Upper lobe of left lung (tissue), 6 donors: ENCODE measurements around the gene MRPS33. TPM values are rescaled to one million over a fixed set of nuclear protein-coding genes. Genes with fewer than 3 reads are reported as not detected.
"Not testable (repeated sequence)": the region's sequence is repeated elsewhere in the genome, so short reads cannot be mapped to it uniquely, and the experiment has no call there.

Source experiments
- ATAC-seq, 2 donors: fragments of 200-7000 bp; cut with Tn5 transposase; one replicate each; pipeline ENCODE4 v1.9.1; 2022; ENCODE audit warnings: mild to moderate bottlenecking in 2 of 2, moderate library complexity in 2 of 2; ENCODE audit not compliant: low FRiP score in 2 of 2
- DNase-seq, 2 donors: peaks; one replicate each; pipeline ENCODE4 v3.0.0-alpha.2; 2019 to 2020
- H3K27ac ChIP-seq, 4 donors: fragments of 200-600 bp; sonication (generic); one replicate each; pipeline ENCODE4 v1.5.1; 2016 to 2019
- H3K27me3 ChIP-seq, 4 donors: fragments of 200-600 bp; sonication (generic); one replicate each; pipeline ENCODE4 v1.5.1; 2017 to 2019
- H3K36me3 ChIP-seq, 4 donors: fragments of 200-600 bp; sonication (generic); one replicate each; pipeline ENCODE4 v1.5.1; 2016 to 2019
- H3K4me1 ChIP-seq, 4 donors: fragments of 200-600 bp; sonication (generic); one replicate each; pipeline ENCODE4 v1.5.1; 2018 to 2019
- H3K4me3 ChIP-seq, 4 donors: fragments of 200-600 bp; sonication (generic); one replicate each; pipeline ENCODE4 v1.5.1; 2017 to 2019; ENCODE audit warnings: mild to moderate bottlenecking in 2 of 4, moderate library complexity in 1 of 4
- H3K9me3 ChIP-seq, 4 donors: fragments of 200-600 bp; sonication (generic); one replicate each; pipeline ENCODE4 v1.5.1; 2018 to 2019
- EP300 ChIP-seq, 4 donors: sonication (generic); formaldehyde crosslinking; IDR thresholded peaks; one replicate each; pipeline ENCODE4 v1.5.1; 2017; ENCODE audit warnings: antibody characterized with exemption in 4 of 4, control low read depth in 2 of 4
- POLR2A ChIP-seq, 4 donors: fragments of 450-650 bp; IDR thresholded peaks; one replicate each; pipeline ENCODE4 v1.5.1; 2016 to 2017; ENCODE audit warnings: antibody characterized with exemption in 4 of 4, mild to moderate bottlenecking in 2 of 4
- POLR2AphosphoS5 ChIP-seq, 2 donors: sonication (generic); formaldehyde crosslinking; IDR thresholded peaks; one replicate each; pipeline ENCODE4 v1.5.1; 2017; ENCODE audit warnings: antibody characterized with exemption in 2 of 2
- WGBS, 2 donors: methylation state at CpG; one replicate each; pipeline ENCODE4 v1.1.5; 2017 to 2018; 5-methylcytosine and 5-hydroxymethylcytosine counted together
- total RNA-seq, 6 donors: library from RNA; depleted of rRNA in 4 of 6; stranded (reverse); fragments of >200 nt in 4 of 6; gene quantifications; one replicate each; pipeline versions ENCODE4 v1.1.0 to v1.2.1, GENCODE V29; 2016 to 2021
- TF ChIP-seq, protein P1 (sequence below), 6 experiments: fragments of 450-650 bp in 4 of 6; fragments of 200-600 bp in 2 of 6; sonication (generic) in 2 of 6; IDR thresholded peaks; one replicate each; pipeline ENCODE4 v1.5.1; 2016 to 2019; ENCODE audit warnings: antibody characterized with exemption in 6 of 6
- donor health status: DM: no; HTN: no; CAD: no; lungs with moderate emphysema.
- donor health status: DM: no; HTN: yes; CAD: no; lungs with severe emphysema.

Gene MRPS33
- total RNA-seq, 6 donors from 2014 or later: under 0.01 to 32.7 (median 18.1) TPM

DNA sequence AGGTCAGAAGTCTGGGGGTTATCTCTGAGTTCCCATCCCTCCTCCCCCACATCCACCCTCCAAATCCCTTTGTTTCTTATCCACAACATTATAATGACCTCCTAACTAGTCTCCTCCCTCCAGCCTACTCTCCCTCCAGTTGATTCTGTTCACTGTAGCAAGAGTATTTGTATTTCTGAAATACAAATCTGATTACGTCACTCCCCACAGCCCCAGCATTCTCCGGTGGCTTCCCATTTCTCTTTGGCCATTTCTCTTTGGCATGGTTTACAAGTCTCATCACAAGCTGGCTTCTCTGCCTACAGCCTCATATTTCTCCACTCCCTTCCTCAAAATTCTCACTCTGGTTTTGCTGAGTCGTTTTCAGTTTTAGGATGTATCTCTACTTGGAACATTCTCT lies 24.6 kb upstream of the MRPS33 start:
- ATAC-seq (peak in 1 of 2 donors; percentile 47), DNase-seq (no peak)
- H3K4me3 ChIP-seq: no peak overlapping the region
- TF ChIP-seq, protein P1, sequence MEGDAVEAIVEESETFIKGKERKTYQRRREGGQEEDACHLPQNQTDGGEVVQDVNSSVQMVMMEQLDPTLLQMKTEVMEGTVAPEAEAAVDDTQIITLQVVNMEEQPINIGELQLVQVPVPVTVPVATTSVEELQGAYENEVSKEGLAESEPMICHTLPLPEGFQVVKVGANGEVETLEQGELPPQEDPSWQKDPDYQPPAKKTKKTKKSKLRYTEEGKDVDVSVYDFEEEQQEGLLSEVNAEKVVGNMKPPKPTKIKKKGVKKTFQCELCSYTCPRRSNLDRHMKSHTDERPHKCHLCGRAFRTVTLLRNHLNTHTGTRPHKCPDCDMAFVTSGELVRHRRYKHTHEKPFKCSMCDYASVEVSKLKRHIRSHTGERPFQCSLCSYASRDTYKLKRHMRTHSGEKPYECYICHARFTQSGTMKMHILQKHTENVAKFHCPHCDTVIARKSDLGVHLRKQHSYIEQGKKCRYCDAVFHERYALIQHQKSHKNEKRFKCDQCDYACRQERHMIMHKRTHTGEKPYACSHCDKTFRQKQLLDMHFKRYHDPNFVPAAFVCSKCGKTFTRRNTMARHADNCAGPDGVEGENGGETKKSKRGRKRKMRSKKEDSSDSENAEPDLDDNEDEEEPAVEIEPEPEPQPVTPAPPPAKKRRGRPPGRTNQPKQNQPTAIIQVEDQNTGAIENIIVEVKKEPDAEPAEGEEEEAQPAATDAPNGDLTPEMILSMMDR (IDR thresholded peaks at IDR 0.05): no peak
- no peaks in the 10 kb centered on the region for H3K4me1 ChIP-seq
- no peak overlapping the region for H3K27ac ChIP-seq
- no peaks in the 10 kb centered on the region for H3K9me3 ChIP-seq
- no peaks in the 10 kb centered on the region for H3K27me3 ChIP-seq
- no peaks in the 10 kb centered on the region for H3K36me3 ChIP-seq
- 59 to 68% methylated on average over 3 of the region's 3 CpGs for WGBS, 2 donors

DNA sequence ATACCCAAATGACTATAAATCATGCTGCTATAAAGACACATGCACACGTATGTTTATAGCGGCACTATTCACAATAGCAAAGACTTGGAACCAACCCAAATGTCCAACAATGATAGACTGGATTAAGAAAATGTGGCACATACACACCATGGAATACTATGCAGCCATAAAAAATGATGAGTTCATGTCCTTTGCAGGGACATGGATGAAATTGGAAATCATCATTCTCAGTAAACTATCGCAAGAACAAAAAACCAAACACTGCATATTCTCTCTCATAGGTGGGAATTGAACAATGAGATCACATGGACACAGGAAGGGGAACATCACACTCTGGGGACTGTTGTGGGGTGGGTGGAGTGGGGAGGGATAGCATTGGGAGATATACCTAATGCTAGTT lies 23.3 kb upstream of the MRPS33 start:
- H3K4me3 ChIP-seq, H3K4me1 ChIP-seq, DNase-seq, H3K27me3 ChIP-seq, H3K36me3 ChIP-seq, H3K27ac ChIP-seq, ATAC-seq, H3K9me3 ChIP-seq: not testable (repeated sequence)
- WGBS, 2 donors: 89 to 100% methylated on average over 3 of the region's 3 CpGs

DNA sequence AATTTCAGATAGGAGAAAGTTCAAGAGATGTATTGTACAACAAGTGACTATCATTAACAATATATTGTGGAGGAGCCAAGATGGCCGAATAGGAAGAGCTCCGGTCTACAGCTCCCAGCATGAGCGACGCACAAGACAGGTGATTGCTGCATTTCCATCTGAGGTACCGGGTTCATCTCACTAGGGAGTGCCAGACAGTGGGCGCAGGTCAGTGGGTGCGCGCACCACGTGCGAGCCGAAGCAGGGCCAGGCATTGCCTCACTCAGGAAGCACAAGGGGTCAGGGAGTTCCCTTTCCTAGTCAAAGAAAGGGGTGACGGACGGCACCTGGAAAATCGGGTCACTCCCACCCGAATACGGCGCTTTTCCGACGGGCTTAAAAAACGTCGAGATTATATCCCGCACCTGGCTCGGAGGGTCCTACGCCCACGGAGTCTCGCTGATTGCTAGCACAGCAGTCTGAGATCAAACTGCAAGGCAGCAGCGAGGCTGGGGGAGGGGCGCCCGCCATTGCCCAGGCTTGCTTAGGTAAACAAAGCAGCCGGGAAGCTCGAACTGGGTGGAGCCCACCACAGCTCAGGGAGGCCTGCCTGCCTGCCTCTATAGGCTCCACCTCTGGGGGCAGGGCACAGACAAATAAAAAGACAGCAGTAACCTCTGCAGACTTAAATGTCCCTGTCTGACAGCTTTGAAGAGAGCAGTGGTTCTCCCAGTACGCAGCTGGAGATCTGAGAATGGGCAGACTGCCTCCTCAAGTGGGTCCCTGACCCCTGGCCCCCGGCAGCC lies 18.0 kb upstream of the MRPS33 start:
- not testable (repeated sequence) for H3K36me3 ChIP-seq, H3K27ac ChIP-seq, H3K4me3 ChIP-seq, H3K4me1 ChIP-seq, H3K9me3 ChIP-seq, ATAC-seq, H3K27me3 ChIP-seq
- WGBS, 2 donors: 76 to 84% methylated on average over 26 to 33 of the region's 33 CpGs
- peak in 1 of 2 donors; percentile 52 for DNase-seq

DNA sequence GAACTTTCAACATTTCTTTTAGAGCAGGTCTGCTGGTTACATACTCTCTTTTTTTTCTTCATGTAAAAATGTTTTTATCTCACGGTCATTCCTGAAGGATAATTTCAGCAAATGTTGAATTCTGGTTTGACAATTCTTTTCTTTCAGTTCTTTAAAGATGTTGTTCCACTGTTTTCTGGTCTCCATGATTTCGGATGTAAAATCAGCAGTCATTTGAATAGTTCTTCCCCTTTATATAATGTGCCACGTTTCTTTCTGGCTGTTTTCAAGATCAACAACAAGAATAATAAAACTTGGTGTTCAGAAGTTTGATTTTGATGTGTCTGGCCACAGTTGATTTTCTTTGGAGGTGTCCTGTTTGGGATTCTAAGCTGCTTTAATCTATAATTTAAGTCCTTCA lies 14.0 kb upstream of the MRPS33 start:
- Histone ChIP-seq H3K9me3 (peaks cover 0 to 9% (median 8%) of the 10 kb centered on the region in 4 donors), H3K27ac (no peak overlapping the region), H3K4me3 (no peak overlapping the region), H3K36me3 (no peaks in the 10 kb centered on the region), H3K4me1 (no peaks in the 10 kb centered on the region), H3K27me3 (no peaks in the 10 kb centered on the region)
- no peak for DNase-seq
- 82% methylated on average over 3 of the region's 3 CpGs for WGBS, 2 donors
- no peak for ATAC-seq
- TF ChIP-seq POLR2A (IDR thresholded peaks at IDR 0.05) (no peak), EP300 (IDR thresholded peaks at IDR 0.05) (no peak), POLR2AphosphoS5 (IDR thresholded peaks at IDR 0.05) (no peak)
- TF ChIP-seq, protein P1 (IDR thresholded peaks at IDR 0.05): no peak

DNA sequence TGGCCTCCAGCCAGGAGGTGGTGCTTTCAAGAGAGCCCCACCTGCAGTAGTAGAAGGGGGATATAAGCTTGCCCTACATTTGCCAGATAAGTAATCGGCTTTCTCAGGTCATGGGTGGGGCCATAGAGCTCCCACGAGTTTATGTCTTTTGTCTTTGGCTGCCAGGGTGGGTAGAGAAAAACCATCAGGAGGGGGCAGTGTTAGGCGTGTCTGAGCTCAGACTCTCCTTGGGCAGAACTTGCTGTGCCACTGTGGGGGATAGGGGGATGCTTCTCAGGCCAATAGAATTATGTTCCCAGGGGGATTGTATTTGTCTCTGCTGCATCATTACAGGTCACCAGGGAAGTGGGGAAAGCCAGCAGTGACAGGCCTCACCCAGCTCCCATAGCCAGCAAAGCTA lies 12.3 kb upstream of the MRPS33 start:
- Histone ChIP-seq H3K9me3 (peaks cover 0 to 9% (median 8%) of the 10 kb centered on the region in 4 donors), H3K4me3 (no peak overlapping the region), H3K27ac (no peak overlapping the region), H3K27me3 (no peaks in the 10 kb centered on the region), H3K36me3 (no peaks in the 10 kb centered on the region), H3K4me1 (no peaks in the 10 kb centered on the region)
- DNase-seq: no peak
- WGBS, 2 donors: 59 to 62% methylated on average over 3 of the region's 3 CpGs
- ATAC-seq: no peak
- TF ChIP-seq, protein P1 (IDR thresholded peaks at IDR 0.05): no peak
- TF ChIP-seq EP300 (IDR thresholded peaks at IDR 0.05) (no peak), POLR2AphosphoS5 (IDR thresholded peaks at IDR 0.05) (no peak), POLR2A (IDR thresholded peaks at IDR 0.05) (no peak)

DNA sequence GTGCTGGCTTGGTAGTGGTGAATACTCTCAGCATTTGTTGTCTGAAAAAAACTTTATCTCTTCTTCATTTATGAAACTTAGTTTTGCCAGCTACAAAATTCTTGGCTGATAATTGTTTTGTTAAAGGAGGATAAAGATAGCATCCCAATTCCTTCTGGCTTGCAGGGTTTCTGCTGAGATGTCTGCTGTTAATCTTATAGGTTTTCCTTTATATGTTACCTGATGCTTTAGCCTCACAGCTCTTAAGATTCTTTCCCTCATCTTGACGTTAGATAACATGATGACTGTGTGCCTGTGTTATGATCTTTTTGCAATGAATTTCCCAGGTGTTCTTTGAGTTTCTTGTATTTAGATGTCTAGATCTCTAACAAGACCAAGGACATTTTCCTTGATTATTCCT lies 9.9 kb upstream of the MRPS33 start:
- Histone ChIP-seq H3K4me1 (no peaks in the 10 kb centered on the region), H3K27ac (no peak overlapping the region), H3K4me3 (no peak overlapping the region), H3K9me3 (peaks cover 0 to 9% (median 8%) of the 10 kb centered on the region in 4 donors), H3K36me3 (no peaks in the 10 kb centered on the region), H3K27me3 (no peaks in the 10 kb centered on the region)
- DNase-seq: no peak
- TF ChIP-seq EP300 (IDR thresholded peaks at IDR 0.05): no peak
- TF ChIP-seq POLR2A (IDR thresholded peaks at IDR 0.05): no peak
- TF ChIP-seq POLR2AphosphoS5 (IDR thresholded peaks at IDR 0.05): no peak
- TF ChIP-seq, protein P1 (IDR thresholded peaks at IDR 0.05): no peak
- WGBS, 2 donors: 81 to 95% methylated on average over 1 of the region's 1 CpG
- ATAC-seq: no peak
